GM23338 (cell line): ENCODE data around the gene P2RY8. TPM values are rescaled to one million over a fixed set of nuclear protein-coding genes. Genes with fewer than 3 reads are reported as not detected.

ENCODE experiments used
- ATAC-seq: fragments of 200-7000 bp; cut with Tn5 transposase; 3 replicates; pipeline ENCODE4 v1.9.1; 2020
- DNase-seq: peaks from one replicate; pipeline ENCODE4 v3.0.0-alpha.2; 2015; ENCODE audit warnings: low spot score
- H2AFZ ChIP-seq: fragments of 200-600 bp; sonication (generic); 2 replicates; pipeline ENCODE4 v1.8.0; 2016; ENCODE audit warnings: antibody characterized with exemption, mild to moderate bottlenecking, moderate library complexity
- H3F3A ChIP-seq: fragments of 200-600 bp; sonication (generic); replicated peaks from 2 replicates; pipeline ENCODE4 v1.8.0; 2017; ENCODE audit warnings: antibody characterized with exemption, mixed run types, low read depth
- H3K27ac ChIP-seq: fragments of 200-600 bp; sonication (generic); 2 replicates; pipeline ENCODE4 v1.6.1; 2016; ENCODE audit warnings: low read depth
- H3K27me3 ChIP-seq: fragments of 200-600 bp; sonication (generic); 2 replicates; pipeline ENCODE4 v1.8.0; 2016; ENCODE audit warnings: mild to moderate bottlenecking, mixed run types, moderate library complexity; ENCODE audit not compliant: insufficient read depth
- H3K36me3 ChIP-seq: fragments of 200-600 bp; sonication (generic); 2 replicates; pipeline ENCODE4 v1.8.0; 2016; ENCODE audit warnings: mild to moderate bottlenecking; ENCODE audit not compliant: insufficient read depth
- H3K4me1 ChIP-seq: fragments of 200-600 bp; sonication (generic); 2 replicates; pipeline ENCODE4 v1.8.0; 2016; ENCODE audit warnings: mild to moderate bottlenecking, moderate library complexity; ENCODE audit not compliant: insufficient read depth
- H3K4me2 ChIP-seq: fragments of 200-600 bp; sonication (generic); 2 replicates; pipeline ENCODE4 v1.7.1; 2017; ENCODE audit warnings: mixed run types
- H3K4me3 ChIP-seq: fragments of 200-600 bp; sonication (generic); 2 replicates; pipeline ENCODE4 v1.6.1; 2016; ENCODE audit warnings: mixed run types
- H3K79me2 ChIP-seq: fragments of 200-600 bp; sonication (generic); replicated peaks from 2 replicates; pipeline ENCODE4 v1.8.0; 2017; ENCODE audit warnings: mild to moderate bottlenecking; ENCODE audit not compliant: insufficient read depth
- H3K9me2 ChIP-seq: fragments of 200-600 bp; sonication (generic); 2 replicates; pipeline ENCODE4 v1.8.0; 2017; ENCODE audit not compliant: insufficient read depth
- H4K20me1 ChIP-seq: fragments of 200-600 bp; sonication (generic); replicated peaks from 2 replicates; pipeline ENCODE4 v1.8.0; 2017; ENCODE audit warnings: mild to moderate bottlenecking; ENCODE audit not compliant: insufficient read depth
- H3K27ac Mint-ChIP-seq: 2 replicates; pipeline ENCODE4 v1.8.0; 2020; ENCODE audit warnings: inconsistent platforms, mild to moderate bottlenecking, moderate library complexity, mixed read lengths
- H3K27me3 Mint-ChIP-seq: 3 replicates; pipeline ENCODE4 v1.8.0; 2022; ENCODE audit warnings: low read depth, mild to moderate bottlenecking, moderate library complexity, mixed read lengths, inconsistent platforms; ENCODE audit not compliant: insufficient read depth, poor library complexity
- H3K36me3 Mint-ChIP-seq: 3 replicates; pipeline ENCODE4 v1.8.0; 2021; ENCODE audit warnings: low read depth, mild to moderate bottlenecking, inconsistent platforms, moderate library complexity, mixed read lengths
- H3K4me1 Mint-ChIP-seq: 3 replicates; pipeline ENCODE4 v1.8.0; 2020; ENCODE audit warnings: mild to moderate bottlenecking, inconsistent platforms, mixed read lengths
- H3K4me3 Mint-ChIP-seq: 3 replicates; pipeline ENCODE4 v1.8.0; 2021; ENCODE audit warnings: moderate library complexity, mild to moderate bottlenecking, inconsistent platforms, mixed read lengths
- H3K9me3 Mint-ChIP-seq: 3 replicates; pipeline ENCODE4 v1.8.0; 2020; ENCODE audit warnings: moderate library complexity, mild to moderate bottlenecking, inconsistent platforms, mixed read lengths
- CREB1 ChIP-seq: fragments of 250-450 bp; sonication (Bioruptor Pico); IDR thresholded peaks from 2 replicates; pipeline ENCODE4 v1.5.0; 2020; ENCODE audit warnings: low read depth, mild to moderate bottlenecking, moderate library complexity
- CTCF ChIP-seq, 2 experiments: fragments of 200-600 bp in 1 of 2; sonication (generic) in 1 of 2; conservative IDR thresholded peaks; 2 replicates each; pipeline versions ENCODE4 v1.5.1 to v1.6.1; 2016 to 2017; ENCODE audit warnings: antibody characterized with exemption in 2 of 2, low read depth in 2 of 2, mild to moderate bottlenecking in 2 of 2, moderate library complexity in 1 of 2
- ETS1 ChIP-seq: IDR thresholded peaks from 2 replicates; pipeline ENCODE4 v1.6.1; 2016; ENCODE audit warnings: antibody characterized with exemption
- EZH2 ChIP-seq: fragments of 200-600 bp; sonication (generic); IDR thresholded peaks from one replicate; pipeline ENCODE4 v1.8.0; 2017; ENCODE audit warnings: antibody characterized with exemption, mild to moderate bottlenecking, low read depth; ENCODE audit not compliant: unreplicated experiment
- EZH2phosphoT487 ChIP-seq: fragments of 200-600 bp; sonication (generic); IDR thresholded peaks from one replicate; pipeline ENCODE4 v1.8.1; 2018; ENCODE audit warnings: antibody characterized with exemption; ENCODE audit not compliant: unreplicated experiment
- JUNB ChIP-seq: IDR thresholded peaks from one replicate; pipeline ENCODE4 v1.6.1; 2016; ENCODE audit warnings: antibody characterized with exemption; ENCODE audit not compliant: unreplicated experiment
- NANOG ChIP-seq: IDR thresholded peaks from 2 replicates; pipeline ENCODE4 v1.6.1; 2016; ENCODE audit warnings: antibody characterized with exemption, borderline replicate concordance
- POLR2AphosphoS5 ChIP-seq: IDR thresholded peaks from 2 replicates; pipeline ENCODE4 v1.6.1; 2016; ENCODE audit warnings: antibody characterized with exemption, low read depth
- REST ChIP-seq: IDR thresholded peaks from one replicate; pipeline ENCODE4 v1.6.1; 2018; ENCODE audit warnings: antibody characterized with exemption; ENCODE audit not compliant: unreplicated experiment
- STAT1 ChIP-seq: IDR thresholded peaks from one replicate; pipeline ENCODE4 v1.6.1; 2016; ENCODE audit warnings: antibody characterized with exemption; ENCODE audit not compliant: unreplicated experiment
- ZNF114 ChIP-seq: fragments of 250-450 bp; sonication (Bioruptor Pico); IDR thresholded peaks from 2 replicates; pipeline ENCODE4 v1.5.0; 2020; ENCODE audit warnings: mild to moderate bottlenecking, moderate library complexity
- ZNF331 ChIP-seq: fragments of 250-450 bp; sonication (Bioruptor Pico); IDR thresholded peaks from 2 replicates; pipeline ENCODE4 v1.5.0; 2020; ENCODE audit warnings: low read depth, mild to moderate bottlenecking, moderate library complexity
- ZNF462 ChIP-seq: fragments of 250-450 bp; sonication (Bioruptor Pico); IDR thresholded peaks from 2 replicates; pipeline ENCODE4 v1.5.0; 2020; ENCODE audit warnings: mild to moderate bottlenecking, moderate library complexity
- polyA plus RNA-seq: library from polyadenylated mRNA; unstranded; fragments of >200 nt; fragmentation: Nextera tagmentation; extraction: Ambion mirVana; gene quantifications from 2 replicates; pipeline ENCODE4 v1.2.1, GENCODE V29; 2016
- total RNA-seq: library from RNA; depleted of rRNA; stranded (reverse); fragments of >200 nt; shearing (Covaris generic); gene quantifications from 2 replicates; pipeline ENCODE4 v1.2.3, GENCODE V29; 2014

Gene P2RY8
- total and polyA plus RNA-seq, 2 experiments from 2014 or later, result 0.24 TPM; not detected in 1

- Mint-ChIP-seq H3K4me3 (no peak overlapping the region), H3K36me3 (peaks cover 6% of the 10 kb centered on the region; the same call in 2 of the 3 replicates), H3K9me3 (peaks cover 57% of the 10 kb centered on the region), H3K27ac (no peak overlapping the region), H3K4me1 (peaks cover 5% of the 10 kb centered on the region; the same call in 1 of the 3 replicates), H3K27me3 (peaks cover 11% of the 10 kb centered on the region)
- Histone ChIP-seq H3K4me1 (no peaks in the 10 kb centered on the region), H3K4me3 (no peak overlapping the region), H3K27ac (no peak overlapping the region), H3K9me2 (no peaks in the 10 kb centered on the region), H3K79me2 (no peaks in the 10 kb centered on the region), H4K20me1 (no peaks in the 10 kb centered on the region), H3K27me3 (no peaks in the 10 kb centered on the region), H2AFZ (peak overlapping the region; percentile 83), H3K4me2 (no peak overlapping the region), H3F3A (no peaks in the 10 kb centered on the region), H3K36me3 (no peaks in the 10 kb centered on the region)
- ATAC-seq (no peak), DNase-seq (no peak)
- TF ChIP-seq ETS1 (no peak), POLR2AphosphoS5 (no peak), EZH2 (no peak), ZNF114 (CRISPR knock-in tag) (no peak), STAT1 (no peak), CTCF (conservative IDR thresholded peaks at IDR 0.05; ENCODE audit: low read depth in 2 of 2) (no peak), REST (no peak), ZNF331 (CRISPR knock-in tag) (no peak), ZNF462 (CRISPR knock-in tag) (no peak), JUNB (no peak), CREB1 (CRISPR knock-in tag) (no peak), EZH2phosphoT487 (no peak), NANOG (no peak)
These were observed 72.1 kb downstream of the P2RY8 start for GRCh38 chrX:1464971-1465285.
